Neural progenitor cell (in vitro differentiated cells): ENCODE data around the gene KCNQ1. TPM values are rescaled to one million over a fixed set of nuclear protein-coding genes. Genes with fewer than 3 reads are reported as not detected.

ENCODE experiments used
- DNase-seq: peaks from one replicate; pipeline ENCODE4 v3.0.0-alpha.2; 2016; ENCODE audit warnings: low spot score
- H2AFZ ChIP-seq: fragments of 200-600 bp; sonication (generic); replicated peaks from 2 replicates; pipeline ENCODE4 v1.6.1; 2016; ENCODE audit warnings: antibody characterized with exemption
- H3F3A ChIP-seq: fragments of 200-600 bp; sonication (generic); 2 replicates; pipeline ENCODE4 v1.6.1; 2016; ENCODE audit warnings: antibody characterized with exemption, low read depth
- H3K27ac ChIP-seq: fragments of 200-600 bp; sonication (generic); 2 replicates; pipeline ENCODE4 v1.5.1; 2016; ENCODE audit warnings: mild to moderate bottlenecking
- H3K27me3 ChIP-seq: fragments of 200-600 bp; sonication (generic); 2 replicates; pipeline ENCODE4 v1.6.1; 2016; ENCODE audit warnings: mild to moderate bottlenecking, moderate library complexity
- H3K36me3 ChIP-seq: fragments of 200-600 bp; sonication (generic); 2 replicates; pipeline ENCODE4 v1.5.1; 2016
- H3K4me1 ChIP-seq: fragments of 200-600 bp; sonication (generic); 2 replicates; pipeline ENCODE4 v1.6.1; 2016; ENCODE audit warnings: mixed run types
- H3K4me2 ChIP-seq: fragments of 200-600 bp; sonication (generic); 2 replicates; pipeline ENCODE4 v1.6.1; 2016
- H3K4me3 ChIP-seq: fragments of 200-600 bp; sonication (generic); 2 replicates; pipeline ENCODE4 v1.5.1; 2016
- H3K79me2 ChIP-seq: fragments of 200-600 bp; sonication (generic); 2 replicates; pipeline ENCODE4 v1.6.1; 2016; ENCODE audit warnings: low read depth
- H3K9ac ChIP-seq: fragments of 200-600 bp; sonication (generic); 2 replicates; pipeline ENCODE4 v1.6.1; 2016
- H3K9me3 ChIP-seq: fragments of 200-600 bp; sonication (generic); 2 replicates; pipeline ENCODE4 v1.5.1; 2016; ENCODE audit warnings: low read depth
- H4K20me1 ChIP-seq: fragments of 200-600 bp; sonication (generic); 2 replicates; pipeline ENCODE4 v1.6.1; 2016; ENCODE audit warnings: low read depth
- H3K27ac Mint-ChIP-seq: 3 replicates; pipeline ENCODE4 v1.8.0; 2021; ENCODE audit warnings: mixed read lengths
- H3K27me3 Mint-ChIP-seq: 2 replicates; pipeline ENCODE4 v1.8.0; 2022; ENCODE audit warnings: low read depth, mild to moderate bottlenecking, inconsistent platforms, moderate library complexity, mixed read lengths; ENCODE audit not compliant: insufficient read depth
- H3K36me3 Mint-ChIP-seq: 3 replicates; pipeline ENCODE4 v1.8.0; 2021; ENCODE audit warnings: mixed read lengths
- H3K4me1 Mint-ChIP-seq: 3 replicates; pipeline ENCODE4 v1.8.0; 2021; ENCODE audit warnings: mixed read lengths
- H3K4me3 Mint-ChIP-seq: 3 replicates; pipeline ENCODE4 v1.8.0; 2021; ENCODE audit warnings: mild to moderate bottlenecking, moderate library complexity, mixed read lengths
- H3K9me3 Mint-ChIP-seq: 3 replicates; pipeline ENCODE4 v1.8.0; 2020; ENCODE audit warnings: mixed read lengths
- CTCF ChIP-seq: fragments of 200-600 bp; sonication (generic); IDR thresholded peaks from 2 replicates; pipeline ENCODE4 v1.5.1; 2017; ENCODE audit warnings: antibody characterized with exemption, mild to moderate bottlenecking
- EZH2 ChIP-seq: fragments of 200-600 bp; sonication (generic); IDR thresholded peaks from 2 replicates; pipeline ENCODE4 v1.6.1; 2017; ENCODE audit warnings: antibody characterized with exemption, mild to moderate bottlenecking, moderate library complexity
- EZH2phosphoT487 ChIP-seq: fragments of 200-600 bp; sonication (generic); IDR thresholded peaks from 2 replicates; pipeline ENCODE4 v1.6.1; 2017; ENCODE audit warnings: antibody characterized with exemption
- total RNA-seq: library from RNA; depleted of rRNA; stranded (reverse); fragments of >200 nt; gene quantifications from 2 replicates; pipeline ENCODE4 v1.2.3, GENCODE V29; 2015; ENCODE audit warnings: low replicate concordance

Gene KCNQ1
- total RNA-seq, 1 donor from 2014 or later: 0.11 TPM

GRCh38 chr11:2590965-2591754 is 146.4 kb downstream of the KCNQ1 start:
- no peaks in the 10 kb centered on the region for H3K79me2 ChIP-seq
- H3K4me3 ChIP-seq: no peak overlapping the region
- H2AFZ ChIP-seq: no peak overlapping the region
- no peaks in the 10 kb centered on the region for H3K36me3 ChIP-seq
- no peaks in the 10 kb centered on the region for H3F3A ChIP-seq
- H3K4me3 Mint-ChIP-seq: no peak overlapping the region
- no peak overlapping the region for H3K27ac Mint-ChIP-seq
- H3K4me1 ChIP-seq: no peaks in the 10 kb centered on the region
- H3K9me3 Mint-ChIP-seq: peaks cover 10% of the 10 kb centered on the region
- no peak for DNase-seq
- peaks cover 3% of the 10 kb centered on the region for H3K36me3 Mint-ChIP-seq
- no peaks in the 10 kb centered on the region for H3K4me1 Mint-ChIP-seq
- TF ChIP-seq EZH2: no peak
- no peak for TF ChIP-seq CTCF
- H3K27me3 Mint-ChIP-seq: peaks cover 7% of the 10 kb centered on the region
- H3K27me3 ChIP-seq: peaks cover 88% of the 10 kb centered on the region
- H3K9me3 ChIP-seq: no peaks in the 10 kb centered on the region
- H4K20me1 ChIP-seq: no peaks in the 10 kb centered on the region
- H3K4me2 ChIP-seq: no peak overlapping the region
- no peak overlapping the region for H3K9ac ChIP-seq
- no peak overlapping the region for H3K27ac ChIP-seq

DNA sequence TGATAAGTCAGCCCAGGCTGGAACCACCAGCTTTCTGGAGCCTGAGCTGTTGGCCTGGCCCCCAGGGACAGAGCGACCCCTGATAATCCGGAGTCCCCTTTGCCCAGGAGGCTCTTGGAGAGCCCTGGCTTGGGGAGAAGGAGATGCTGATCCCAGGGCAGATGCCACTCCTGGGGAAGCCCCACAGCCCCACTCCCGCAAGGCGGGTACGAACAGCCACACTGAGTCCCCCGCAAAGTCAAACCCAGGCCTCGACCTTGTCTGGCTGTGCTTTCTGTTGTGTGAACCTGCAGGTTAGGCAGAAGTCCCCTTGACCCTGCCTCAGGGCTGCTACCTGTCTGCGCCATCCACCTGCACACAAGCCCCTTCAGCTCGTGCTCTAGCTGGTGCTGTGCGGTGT is 147.0 kb downstream of the KCNQ1 start:
- Histone ChIP-seq H4K20me1 (no peaks in the 10 kb centered on the region), H2AFZ (no peak overlapping the region), H3K79me2 (no peaks in the 10 kb centered on the region), H3K36me3 (no peaks in the 10 kb centered on the region), H3K27ac (no peak overlapping the region), H3K4me3 (no peak overlapping the region), H3K4me1 (no peaks in the 10 kb centered on the region), H3K9ac (no peak overlapping the region), H3F3A (no peaks in the 10 kb centered on the region), H3K27me3 (peaks cover 92% of the 10 kb centered on the region), H3K9me3 (no peaks in the 10 kb centered on the region), H3K4me2 (no peak overlapping the region)
- peaks cover 3% of the 10 kb centered on the region for H3K36me3 Mint-ChIP-seq
- H3K4me3 Mint-ChIP-seq: no peak overlapping the region
- TF ChIP-seq EZH2 (no peak), CTCF (no peak), EZH2phosphoT487 (no peak)
- H3K27me3 Mint-ChIP-seq: peaks cover 7% of the 10 kb centered on the region
- peak overlapping the region; percentile 60 for H3K27ac Mint-ChIP-seq
- DNase-seq: no peak
- peaks cover 13% of the 10 kb centered on the region for H3K9me3 Mint-ChIP-seq
- no peaks in the 10 kb centered on the region for H3K4me1 Mint-ChIP-seq

GRCh38 chr11:2592559-2593392 is 148.0 kb downstream of the KCNQ1 start:
- H3K36me3 ChIP-seq: no peaks in the 10 kb centered on the region
- TF ChIP-seq CTCF (no peak), EZH2phosphoT487 (no peak), EZH2 (no peak)
- peaks cover 97% of the 10 kb centered on the region for H3K27me3 ChIP-seq
- no peak for DNase-seq
- no peaks in the 10 kb centered on the region for H3K4me1 ChIP-seq
- no peak overlapping the region for H2AFZ ChIP-seq
- Mint-ChIP-seq H3K36me3 (peaks cover 3% of the 10 kb centered on the region), H3K27ac (no peak overlapping the region), H3K9me3 (peaks cover 22% of the 10 kb centered on the region), H3K4me3 (no peak overlapping the region), H3K4me1 (no peaks in the 10 kb centered on the region), H3K27me3 (peaks cover 3% of the 10 kb centered on the region)
- H3K79me2 ChIP-seq: no peaks in the 10 kb centered on the region
- no peak overlapping the region for H3K27ac ChIP-seq
- no peak overlapping the region for H3K9ac ChIP-seq
- H3K4me2 ChIP-seq: no peak overlapping the region
- H3F3A ChIP-seq: no peaks in the 10 kb centered on the region
- no peaks in the 10 kb centered on the region for H4K20me1 ChIP-seq
- H3K9me3 ChIP-seq: peaks cover under 1% of the 10 kb centered on the region
- no peak overlapping the region for H3K4me3 ChIP-seq
